T-helper 2 cell treated with Interferon-gamma antibody and Interleukin-4, amounts not matched to agents 5 μg/mL and 100 μg/mL, for 36 hours (primary cell): ENCODE results near the gene MRNIP.

ENCODE experiments used
- DNase-seq: peaks from one replicate; pipeline ENCODE4 v3.0.0; 2021; ENCODE audit warnings: low spot score
- H3K27ac Mint-ChIP-seq: one replicate; pipeline ENCODE4 v1.8.0; 2021; ENCODE audit warnings: mild to moderate bottlenecking, mixed read lengths
- H3K27me3 Mint-ChIP-seq: one replicate; pipeline ENCODE4 v1.8.0; 2021; ENCODE audit warnings: low read depth, mixed read lengths
- H3K36me3 Mint-ChIP-seq: one replicate; pipeline ENCODE4 v1.8.0; 2021; ENCODE audit warnings: low read depth, mixed read lengths
- H3K4me1 Mint-ChIP-seq: one replicate; pipeline ENCODE4 v1.8.0; 2021; ENCODE audit warnings: low read depth, mixed read lengths
- H3K4me3 Mint-ChIP-seq: one replicate; pipeline ENCODE4 v1.8.0; 2022; ENCODE audit warnings: mild to moderate bottlenecking, moderate library complexity, mixed read lengths
- H3K9me3 Mint-ChIP-seq: one replicate; pipeline ENCODE4 v1.8.0; 2021; ENCODE audit warnings: mixed read lengths

Gene MRNIP

GRCh38 chr5:179833056-179833708 lies 25.4 kb downstream of the MRNIP start:
- no peak for DNase-seq
- no peaks in the 10 kb centered on the region for H3K9me3 Mint-ChIP-seq

DNA sequence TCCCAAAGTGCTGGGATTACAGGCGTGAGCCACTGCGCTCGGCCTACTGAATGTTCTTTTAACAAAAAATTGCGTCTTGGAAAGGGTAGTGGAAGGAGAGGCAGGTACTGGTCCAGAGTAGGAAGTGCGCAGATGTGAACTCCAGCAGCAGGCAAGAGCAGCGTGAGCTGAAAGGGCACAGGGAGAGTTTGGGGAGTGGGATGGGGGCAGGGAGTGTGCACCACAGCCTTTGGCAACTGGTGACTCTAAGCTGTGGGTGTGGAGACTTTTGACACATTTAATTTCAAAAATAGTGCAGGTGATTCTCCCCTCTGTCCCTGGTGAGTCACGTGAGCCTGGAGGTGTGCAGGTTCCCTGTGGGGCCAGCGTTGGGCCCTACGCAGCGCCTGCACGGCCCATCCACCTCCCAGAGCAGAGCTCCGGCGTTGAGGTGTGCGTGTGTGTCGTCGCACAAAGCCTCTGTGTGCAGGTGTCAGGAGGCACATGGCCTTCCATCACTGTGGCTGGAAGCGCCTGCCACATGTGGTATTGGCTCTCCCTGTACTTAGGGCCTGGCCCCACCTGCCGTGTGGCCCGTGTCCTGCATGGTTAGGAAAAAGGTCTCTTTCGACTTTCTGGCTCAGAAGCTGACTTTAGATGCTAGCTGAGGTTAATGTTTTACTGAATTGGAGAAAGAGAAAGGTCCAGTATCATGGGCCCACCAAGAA lies 26.4 kb downstream of the MRNIP start:
- H3K27ac Mint-ChIP-seq: no peak overlapping the region
- peaks cover 65% of the 10 kb centered on the region for H3K36me3 Mint-ChIP-seq
- no peaks in the 10 kb centered on the region for H3K9me3 Mint-ChIP-seq
- H3K4me1 Mint-ChIP-seq: peaks cover 14% of the 10 kb centered on the region
- no peak overlapping the region for H3K4me3 Mint-ChIP-seq
- no peaks in the 10 kb centered on the region for H3K27me3 Mint-ChIP-seq
- DNase-seq: no peak

More at GRCh38 chr5:179833056-179833708, 25.4 kb downstream of the MRNIP start:
- H3K36me3 Mint-ChIP-seq: peaks cover 58% of the 10 kb centered on the region
- H3K27ac Mint-ChIP-seq: peak overlapping the region; percentile 41
- H3K4me3 Mint-ChIP-seq: no peak overlapping the region
- no peaks in the 10 kb centered on the region for H3K27me3 Mint-ChIP-seq
- peaks cover 18% of the 10 kb centered on the region for H3K4me1 Mint-ChIP-seq

DNA sequence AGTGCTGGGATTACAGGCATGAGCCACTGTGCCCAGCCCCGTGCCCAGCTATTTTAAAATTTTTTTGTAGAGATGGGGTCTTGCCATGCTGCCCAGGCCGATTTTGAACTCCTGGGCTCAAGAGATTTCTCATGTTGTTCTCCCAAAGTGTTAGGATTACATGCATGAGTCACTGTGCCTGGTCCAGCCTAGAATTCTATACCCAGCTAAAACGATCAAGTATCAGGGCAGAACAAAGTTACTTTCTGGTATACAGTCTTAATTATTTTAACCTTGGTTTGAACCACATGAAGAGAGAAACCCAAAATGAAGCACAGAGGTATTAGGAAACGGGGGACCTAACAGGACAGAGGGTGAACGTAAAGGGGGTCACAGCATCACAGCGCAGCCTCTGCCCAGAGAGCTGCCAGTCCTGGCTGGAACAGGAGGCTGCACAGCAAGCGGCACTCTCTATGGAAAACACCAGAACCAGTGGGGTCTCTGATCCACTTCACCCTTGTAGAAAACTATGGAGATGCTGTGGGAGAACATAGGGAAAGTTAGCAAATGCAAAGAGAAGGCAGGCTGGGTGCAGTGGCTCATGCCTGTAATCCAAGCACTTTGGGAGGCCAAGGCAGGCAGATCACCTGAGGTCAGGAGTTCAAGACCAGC lies 27.7 kb downstream of the MRNIP start:
- no peaks in the 10 kb centered on the region for H3K27me3 Mint-ChIP-seq
- H3K4me1 Mint-ChIP-seq: peaks cover 6% of the 10 kb centered on the region
- peaks cover 63% of the 10 kb centered on the region for H3K36me3 Mint-ChIP-seq
- DNase-seq: no peak
- no peak overlapping the region for H3K27ac Mint-ChIP-seq
- no peak overlapping the region for H3K4me3 Mint-ChIP-seq
- no peaks in the 10 kb centered on the region for H3K9me3 Mint-ChIP-seq

DNA sequence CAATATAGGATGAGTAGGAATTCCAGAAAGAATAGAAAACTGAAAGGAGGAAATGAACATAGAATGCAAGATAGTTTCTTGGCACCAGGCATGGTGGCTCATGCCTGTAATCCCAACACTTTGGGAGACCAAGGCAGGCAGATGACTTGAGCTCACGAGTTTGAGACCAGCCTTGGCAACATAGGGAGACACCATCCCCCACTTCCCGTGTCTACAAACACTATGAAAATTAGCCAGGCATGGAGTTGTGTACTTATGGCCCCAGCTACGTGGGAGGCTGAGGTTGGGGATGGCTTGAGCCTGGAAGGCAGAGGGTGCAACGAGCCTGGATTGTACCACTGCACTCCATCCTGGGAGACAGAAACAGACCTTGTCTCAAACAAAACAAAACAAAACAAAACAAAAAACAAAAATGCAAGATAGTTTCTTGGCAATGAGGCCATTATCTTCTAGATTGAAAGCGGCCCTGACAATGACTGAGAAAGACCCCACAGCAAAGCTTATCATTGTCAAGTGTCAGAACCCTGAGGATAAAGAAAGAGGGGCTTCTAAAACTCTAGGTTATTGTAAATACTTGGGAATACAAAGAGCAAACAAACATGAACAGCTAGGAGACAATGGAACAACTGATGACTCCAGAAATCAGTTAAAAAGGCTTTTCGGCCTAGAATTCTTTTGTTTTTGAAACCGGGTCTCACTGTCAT lies 28.7 kb downstream of the MRNIP start:
- H3K27ac Mint-ChIP-seq: no peak overlapping the region
- no peak for DNase-seq

DNA sequence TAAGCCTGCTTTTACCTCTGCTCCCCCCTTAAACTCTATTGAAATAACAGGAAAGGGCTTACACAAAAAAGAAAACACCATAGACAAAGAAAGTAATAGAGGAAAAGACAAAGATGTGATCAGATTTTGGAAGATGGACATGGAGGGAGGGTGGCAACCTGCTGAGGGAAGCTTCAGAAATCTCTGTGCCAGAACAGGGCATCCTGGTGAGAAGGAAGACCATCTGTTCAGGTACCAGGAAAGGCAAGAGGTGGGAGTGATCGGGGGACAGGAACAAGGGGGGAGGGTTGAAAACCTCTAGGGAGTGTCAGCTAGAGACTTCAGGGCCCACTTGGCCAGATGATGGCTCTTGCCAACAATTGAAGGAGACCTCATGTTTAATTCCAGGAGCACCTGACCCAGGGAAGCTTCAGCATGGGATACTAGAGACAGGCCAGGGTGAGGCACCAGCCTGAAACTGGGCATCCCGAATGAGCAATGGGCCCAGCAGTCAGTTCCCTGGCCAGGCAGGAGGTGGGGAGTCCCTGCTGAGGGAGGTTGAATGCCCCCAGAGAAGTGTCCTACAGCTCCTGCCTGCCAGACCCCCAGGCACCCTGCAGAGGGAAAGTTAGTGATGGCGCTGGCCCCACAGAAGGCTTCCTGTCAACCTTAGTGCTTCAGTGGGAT lies 29.7 kb downstream of the MRNIP start:
- Mint-ChIP-seq H3K4me1 (peaks cover 6% of the 10 kb centered on the region), H3K27me3 (no peaks in the 10 kb centered on the region), H3K27ac (peak overlapping the region; percentile 83), H3K4me3 (no peak overlapping the region), H3K9me3 (no peaks in the 10 kb centered on the region), H3K36me3 (peaks cover 71% of the 10 kb centered on the region)
- DNase-seq: no peak

More for the DNA sequence above, 28.7 kb downstream of the MRNIP start:
- Mint-ChIP-seq H3K9me3 (no peaks in the 10 kb centered on the region), H3K27me3 (no peaks in the 10 kb centered on the region), H3K4me3 (no peak overlapping the region), H3K4me1 (peaks cover 5% of the 10 kb centered on the region), H3K36me3 (peaks cover 66% of the 10 kb centered on the region)

DNA sequence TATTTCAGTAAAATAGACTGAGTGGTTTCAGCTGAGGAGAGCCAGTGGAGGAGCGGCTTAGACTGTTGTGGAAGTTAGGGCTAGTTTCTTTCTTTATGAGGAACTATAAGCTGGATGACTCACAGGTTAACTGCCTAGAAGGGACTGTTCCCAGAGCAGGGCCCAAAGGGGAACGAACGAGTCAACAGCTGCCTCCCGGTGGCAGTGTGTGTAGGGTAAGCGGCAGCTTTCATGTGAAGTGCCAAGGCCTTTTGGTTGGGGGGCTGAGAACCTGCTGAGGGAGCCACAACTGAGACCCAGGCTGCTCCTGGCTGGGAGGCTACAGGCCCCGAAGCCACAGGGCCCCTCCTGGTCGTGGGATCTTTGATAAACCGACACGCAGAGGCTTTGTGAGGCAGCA lies 30.9 kb downstream of the MRNIP start:
- Mint-ChIP-seq H3K36me3 (peaks cover 67% of the 10 kb centered on the region), H3K27me3 (no peaks in the 10 kb centered on the region), H3K9me3 (no peaks in the 10 kb centered on the region), H3K4me3 (no peak overlapping the region), H3K27ac (no peak overlapping the region), H3K4me1 (peaks cover 9% of the 10 kb centered on the region)
- DNase-seq: peak; percentile 56

GRCh38 chr5:179825655-179826182 lies 32.9 kb downstream of the MRNIP start:
- no peak overlapping the region for H3K4me3 Mint-ChIP-seq
- no peaks in the 10 kb centered on the region for H3K9me3 Mint-ChIP-seq
- no peaks in the 10 kb centered on the region for H3K27me3 Mint-ChIP-seq
- H3K4me1 Mint-ChIP-seq: peaks cover 20% of the 10 kb centered on the region
- no peak for DNase-seq
- no peak overlapping the region for H3K27ac Mint-ChIP-seq
- peaks cover 66% of the 10 kb centered on the region for H3K36me3 Mint-ChIP-seq

DNA sequence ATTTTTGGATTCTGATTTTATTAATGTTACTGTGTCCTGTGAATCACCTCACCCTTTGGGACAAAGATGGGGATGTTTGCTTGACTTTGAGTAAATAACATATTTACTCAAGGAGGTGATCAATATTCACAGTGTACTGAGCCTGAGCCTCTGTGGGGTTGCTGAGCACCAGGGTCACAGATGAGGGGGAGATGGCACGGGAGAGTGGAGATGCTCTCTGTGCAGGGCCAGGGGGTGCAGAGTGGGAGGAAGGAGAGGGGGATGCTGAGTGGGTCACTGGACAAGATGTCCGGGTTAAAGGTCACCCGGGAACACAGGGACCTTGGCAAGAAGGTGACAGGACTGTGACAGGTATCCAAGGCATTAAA lies 33.9 kb downstream of the MRNIP start:
- peaks cover 61% of the 10 kb centered on the region for H3K36me3 Mint-ChIP-seq
- DNase-seq: no peak
- H3K27me3 Mint-ChIP-seq: no peaks in the 10 kb centered on the region
- peaks cover 25% of the 10 kb centered on the region for H3K4me1 Mint-ChIP-seq
- no peak overlapping the region for H3K27ac Mint-ChIP-seq
- no peak overlapping the region for H3K4me3 Mint-ChIP-seq
- H3K9me3 Mint-ChIP-seq: no peaks in the 10 kb centered on the region

GRCh38 chr5:179823937-179824744 lies 34.5 kb downstream of the MRNIP start:
- no peak overlapping the region for H3K27ac Mint-ChIP-seq
- no peak overlapping the region for H3K4me3 Mint-ChIP-seq
- DNase-seq: no peak
- peaks cover 56% of the 10 kb centered on the region for H3K36me3 Mint-ChIP-seq
- H3K27me3 Mint-ChIP-seq: no peaks in the 10 kb centered on the region
- no peaks in the 10 kb centered on the region for H3K9me3 Mint-ChIP-seq
- peaks cover 27% of the 10 kb centered on the region for H3K4me1 Mint-ChIP-seq

GRCh38 chr5:179822444-179822990 lies 36.1 kb downstream of the MRNIP start:
- H3K27ac Mint-ChIP-seq: peak overlapping the region; percentile 3
- peak overlapping the region; percentile 94 for H3K4me3 Mint-ChIP-seq
- peaks cover 43% of the 10 kb centered on the region for H3K36me3 Mint-ChIP-seq
- H3K27me3 Mint-ChIP-seq: no peaks in the 10 kb centered on the region
- H3K4me1 Mint-ChIP-seq: peaks cover 29% of the 10 kb centered on the region
- no peaks in the 10 kb centered on the region for H3K9me3 Mint-ChIP-seq
- no peak for DNase-seq

DNA sequence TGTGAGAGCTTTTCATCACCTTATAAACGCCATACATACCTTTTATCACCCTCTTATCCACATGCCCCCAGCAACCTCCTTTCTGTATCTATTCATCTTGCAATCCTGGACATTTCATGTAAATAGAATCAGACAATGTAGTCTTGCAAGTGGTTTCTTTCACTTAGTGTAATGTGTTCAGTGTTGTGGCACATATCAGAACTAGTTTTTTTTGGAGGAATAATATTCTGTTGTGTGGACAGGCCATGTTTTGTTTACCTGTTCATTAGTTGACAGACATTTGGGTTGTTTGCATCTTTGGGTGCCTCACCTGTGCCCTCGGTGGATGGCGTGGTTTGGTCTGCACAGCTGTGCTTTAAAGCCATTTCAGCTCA lies 36.6 kb downstream of the MRNIP start:
- H3K36me3 Mint-ChIP-seq: peaks cover 41% of the 10 kb centered on the region
- peak overlapping the region; percentile 94 for H3K4me3 Mint-ChIP-seq
- peaks cover 29% of the 10 kb centered on the region for H3K4me1 Mint-ChIP-seq
- H3K9me3 Mint-ChIP-seq: no peaks in the 10 kb centered on the region
- peak overlapping the region; percentile 96 for H3K27ac Mint-ChIP-seq
- no peaks in the 10 kb centered on the region for H3K27me3 Mint-ChIP-seq
- no peak for DNase-seq

GRCh38 chr5:179821298-179822058 lies 37.1 kb downstream of the MRNIP start:
- peaks cover 36% of the 10 kb centered on the region for H3K36me3 Mint-ChIP-seq
- H3K4me1 Mint-ChIP-seq: peaks cover 27% of the 10 kb centered on the region
- peak overlapping the region; percentile 94 for H3K4me3 Mint-ChIP-seq
- DNase-seq: peak; percentile 82
- H3K27me3 Mint-ChIP-seq: no peaks in the 10 kb centered on the region
- no peaks in the 10 kb centered on the region for H3K9me3 Mint-ChIP-seq
- H3K27ac Mint-ChIP-seq: peak overlapping the region; percentile 96
